ES-I3 (cell line): ENCODE data around the gene GALNTL6.

Experiments used
- H3K36me3 ChIP-seq: 2 replicates; pipeline ENCODE4 v1.6.1; 2013; ENCODE audit warnings: mild to moderate bottlenecking, low read length, control low read depth, moderate library complexity; ENCODE audit not compliant: insufficient read depth
- H3K4me1 ChIP-seq: 2 replicates; pipeline ENCODE4 v1.6.1; 2013; ENCODE audit warnings: mild to moderate bottlenecking, control low read depth, low read length; ENCODE audit not compliant: insufficient read depth
- H3K9ac ChIP-seq: 2 replicates; pipeline ENCODE4 v1.6.1; 2013; ENCODE audit warnings: low read depth, mild to moderate bottlenecking, low read length, moderate library complexity
- H3K9me3 ChIP-seq: 2 replicates; pipeline ENCODE4 v1.6.1; 2013; ENCODE audit warnings: mild to moderate bottlenecking, low read length, moderate library complexity; ENCODE audit not compliant: control insufficient read depth, insufficient read depth

The GALNTL6 gene

GRCh38 chr4:172068506-172068905, 255.3 kb downstream of the GALNTL6 start:
- H3K4me1 ChIP-seq: peaks cover 3% of the 10 kb centered on the region; the same call in 1 of the 2 replicates
- H3K9ac ChIP-seq: no peak overlapping the region
- no peaks in the 10 kb centered on the region for H3K36me3 ChIP-seq
- H3K9me3 ChIP-seq: no peaks in the 10 kb centered on the region

- Histone ChIP-seq H3K9me3 (no peaks in the 10 kb centered on the region), H3K9ac (no peak overlapping the region), H3K4me1 (no peaks in the 10 kb centered on the region), H3K36me3 (no peaks in the 10 kb centered on the region)
These were observed 260.4 kb downstream of the GALNTL6 start for GRCh38 chr4:172073590-172073989.

GRCh38 chr4:172083272-172083671, 270.1 kb downstream of the GALNTL6 start:
- Histone ChIP-seq H3K9ac (no peak overlapping the region), H3K4me1 (no peaks in the 10 kb centered on the region), H3K9me3 (no peaks in the 10 kb centered on the region), H3K36me3 (no peaks in the 10 kb centered on the region)

GRCh38 chr4:172088556-172088955, 275.4 kb downstream of the GALNTL6 start:
- H3K9me3 ChIP-seq: no peaks in the 10 kb centered on the region
- H3K4me1 ChIP-seq: no peaks in the 10 kb centered on the region
- no peak overlapping the region for H3K9ac ChIP-seq
- H3K36me3 ChIP-seq: no peaks in the 10 kb centered on the region

- Histone ChIP-seq H3K36me3 (no peaks in the 10 kb centered on the region), H3K9me3 (no peaks in the 10 kb centered on the region), H3K9ac (no peak overlapping the region), H3K4me1 (0 out of 2 replicates have a peak, but pooled peaks cover 4% of the 10 kb centered on the region)
These were observed 282.0 kb downstream of the GALNTL6 start for GRCh38 chr4:172095161-172095560.

GRCh38 chr4:172096786-172097185, 283.6 kb downstream of the GALNTL6 start:
- Histone ChIP-seq H3K9me3 (no peaks in the 10 kb centered on the region), H3K36me3 (no peaks in the 10 kb centered on the region), H3K9ac (no peak overlapping the region), H3K4me1 (0 out of 2 replicates have a peak, but pooled peaks cover 4% of the 10 kb centered on the region)

- H3K9me3 ChIP-seq: no peaks in the 10 kb centered on the region
- H3K9ac ChIP-seq: no peak overlapping the region
- H3K4me1 ChIP-seq: 0 out of 2 replicates have a peak, but pooled peaks cover 4% of the 10 kb centered on the region
- H3K36me3 ChIP-seq: no peaks in the 10 kb centered on the region
These were observed 286.2 kb downstream of the GALNTL6 start for GRCh38 chr4:172099376-172099775.

- no peaks in the 10 kb centered on the region for H3K4me1 ChIP-seq
- no peaks in the 10 kb centered on the region for H3K36me3 ChIP-seq
- H3K9ac ChIP-seq: no peak overlapping the region
- H3K9me3 ChIP-seq: no peaks in the 10 kb centered on the region
These were observed 290.3 kb downstream of the GALNTL6 start for GRCh38 chr4:172103456-172103855.

GRCh38 chr4:172104539-172104938, 291.3 kb downstream of the GALNTL6 start:
- Histone ChIP-seq H3K4me1 (no peaks in the 10 kb centered on the region), H3K36me3 (no peaks in the 10 kb centered on the region), H3K9me3 (no peaks in the 10 kb centered on the region), H3K9ac (no peak overlapping the region)

- Histone ChIP-seq H3K36me3 (no peaks in the 10 kb centered on the region), H3K9me3 (no peaks in the 10 kb centered on the region), H3K9ac (no peak overlapping the region), H3K4me1 (no peaks in the 10 kb centered on the region)
These were observed 292.7 kb downstream of the GALNTL6 start for GRCh38 chr4:172105918-172106317.

- H3K36me3 ChIP-seq: no peaks in the 10 kb centered on the region
- no peak overlapping the region for H3K9ac ChIP-seq
- H3K9me3 ChIP-seq: no peaks in the 10 kb centered on the region
- H3K4me1 ChIP-seq: no peaks in the 10 kb centered on the region
These were observed 296.3 kb downstream of the GALNTL6 start for GRCh38 chr4:172109466-172109865.

GRCh38 chr4:172124656-172125308, 311.6 kb downstream of the GALNTL6 start:
- no peaks in the 10 kb centered on the region for H3K4me1 ChIP-seq
- no peak overlapping the region for H3K9ac ChIP-seq
- no peaks in the 10 kb centered on the region for H3K36me3 ChIP-seq
- H3K9me3 ChIP-seq: no peaks in the 10 kb centered on the region

- H3K36me3 ChIP-seq: no peaks in the 10 kb centered on the region
- no peak overlapping the region for H3K9ac ChIP-seq
These were observed 312.2 kb downstream of the GALNTL6 start for GRCh38 chr4:172125443-172125842.

GRCh38 chr4:172127168-172127567, 314.0 kb downstream of the GALNTL6 start:
- Histone ChIP-seq H3K36me3 (no peaks in the 10 kb centered on the region), H3K9ac (no peak overlapping the region), H3K9me3 (no peaks in the 10 kb centered on the region), H3K4me1 (no peaks in the 10 kb centered on the region)

More at GRCh38 chr4:172125443-172125842, 312.2 kb downstream of the GALNTL6 start:
- Histone ChIP-seq H3K4me1 (no peaks in the 10 kb centered on the region), H3K9me3 (no peaks in the 10 kb centered on the region)

GRCh38 chr4:172129593-172129992, 316.4 kb downstream of the GALNTL6 start:
- no peaks in the 10 kb centered on the region for H3K4me1 ChIP-seq
- no peak overlapping the region for H3K9ac ChIP-seq
- H3K36me3 ChIP-seq: no peaks in the 10 kb centered on the region
- H3K9me3 ChIP-seq: no peaks in the 10 kb centered on the region
